NCI-H1417 treated with DMSO at 0.1 percent for 48 hours (cell line): Measurements from ENCODE around the gene MTA1.

ENCODE experiments used
- DNase-seq: peaks from one replicate; lab custom pipeline; 2025; lab: John Stamatoyannopoulos, UW

The MTA1 gene

GRCh38 chr14:105487986-105488777 lies 68.6 kb downstream of the MTA1 start:
- DNase-seq: no peak

GRCh38 chr14:105488781-105489541 lies 69.3 kb downstream of the MTA1 start:
- no peak for DNase-seq

- DNase-seq: peak; percentile 86
These were observed 70.1 kb downstream of the MTA1 start for GRCh38 chr14:105489542-105490266.

- no peak for DNase-seq
These were observed 70.6 kb downstream of the MTA1 start for GRCh38 chr14:105490267-105490571.

GRCh38 chr14:105490572-105491365 lies 71.1 kb downstream of the MTA1 start, which contains the start of gene TEDC1:
Gene TEDC1 (plus strand): TSS chr14:105491246. CDS start chr14:105491376, 130 bp downstream.
- peak; percentile 100 for DNase-seq

- DNase-seq: no peak
These were observed 71.8 kb downstream of the MTA1 start for GRCh38 chr14:105491366-105491973.

- no peak for DNase-seq
These were observed 72.7 kb downstream of the MTA1 start for GRCh38 chr14:105492031-105492970.

GRCh38 chr14:105492971-105493871 lies 73.6 kb downstream of the MTA1 start:
- DNase-seq: no peak

- no peak for DNase-seq
These were observed 74.4 kb downstream of the MTA1 start for GRCh38 chr14:105493921-105494605.

GRCh38 chr14:105494606-105494929 lies 74.9 kb downstream of the MTA1 start:
- DNase-seq: no peak

GRCh38 chr14:105495101-105495989 lies 75.7 kb downstream of the MTA1 start:
- no peak for DNase-seq

GRCh38 chr14:105495990-105496830 lies 76.6 kb downstream of the MTA1 start:
- no peak for DNase-seq

- DNase-seq: no peak
These were observed 77.4 kb downstream of the MTA1 start for GRCh38 chr14:105496831-105497591.

GRCh38 chr14:105497671-105498429 lies 78.2 kb downstream of the MTA1 start:
- DNase-seq: peak; percentile 51
